VCaP (cell line): ENCODE results near the gene PPP2R2C.

Experiments
- H3K27ac ChIP-seq: fragments of 450-650 bp; 2 replicates; pipeline ENCODE4 v1.5.1; 2017
- CTCF ChIP-seq: fragments of 450-650 bp; conservative IDR thresholded peaks from 2 replicates; pipeline ENCODE4 v1.5.1; 2017; ENCODE audit warnings: mild to moderate bottlenecking, moderate library complexity

PPP2R2C gene

GRCh38 chr4:6316461-6317003, 155.9 kb downstream of the PPP2R2C start:
- TF ChIP-seq CTCF = no peak

DNA sequence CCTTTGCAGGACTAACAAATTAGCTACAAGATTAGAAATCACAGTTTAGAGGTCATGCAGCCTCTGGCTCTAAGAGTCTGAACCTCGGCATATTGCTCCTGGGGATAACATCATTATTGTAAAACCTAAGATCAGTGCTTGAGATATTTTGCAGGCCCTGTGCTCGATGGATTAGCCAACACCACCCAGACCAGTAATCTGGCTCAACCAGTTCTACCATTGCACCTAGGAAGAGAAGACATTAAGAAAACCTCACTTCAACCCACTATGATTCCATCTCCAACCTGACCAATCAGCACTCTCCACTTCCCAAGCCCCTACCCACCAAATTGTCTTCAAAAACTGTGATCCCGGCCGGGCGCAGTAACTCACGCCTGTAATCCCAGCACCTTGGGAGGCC, 159.2 kb downstream of the PPP2R2C start:
- no peak overlapping the region for H3K27ac ChIP-seq

More at GRCh38 chr4:6316461-6317003, 155.9 kb downstream of the PPP2R2C start:
- no peak overlapping the region for H3K27ac ChIP-seq

GRCh38 chr4:6309777-6310176, 162.6 kb downstream of the PPP2R2C start:
- H3K27ac ChIP-seq = peak overlapping the region; percentile 51; the same call in 1 of the 2 replicates

More for the DNA sequence above, 159.2 kb downstream of the PPP2R2C start:
- TF ChIP-seq CTCF = no peak

DNA sequence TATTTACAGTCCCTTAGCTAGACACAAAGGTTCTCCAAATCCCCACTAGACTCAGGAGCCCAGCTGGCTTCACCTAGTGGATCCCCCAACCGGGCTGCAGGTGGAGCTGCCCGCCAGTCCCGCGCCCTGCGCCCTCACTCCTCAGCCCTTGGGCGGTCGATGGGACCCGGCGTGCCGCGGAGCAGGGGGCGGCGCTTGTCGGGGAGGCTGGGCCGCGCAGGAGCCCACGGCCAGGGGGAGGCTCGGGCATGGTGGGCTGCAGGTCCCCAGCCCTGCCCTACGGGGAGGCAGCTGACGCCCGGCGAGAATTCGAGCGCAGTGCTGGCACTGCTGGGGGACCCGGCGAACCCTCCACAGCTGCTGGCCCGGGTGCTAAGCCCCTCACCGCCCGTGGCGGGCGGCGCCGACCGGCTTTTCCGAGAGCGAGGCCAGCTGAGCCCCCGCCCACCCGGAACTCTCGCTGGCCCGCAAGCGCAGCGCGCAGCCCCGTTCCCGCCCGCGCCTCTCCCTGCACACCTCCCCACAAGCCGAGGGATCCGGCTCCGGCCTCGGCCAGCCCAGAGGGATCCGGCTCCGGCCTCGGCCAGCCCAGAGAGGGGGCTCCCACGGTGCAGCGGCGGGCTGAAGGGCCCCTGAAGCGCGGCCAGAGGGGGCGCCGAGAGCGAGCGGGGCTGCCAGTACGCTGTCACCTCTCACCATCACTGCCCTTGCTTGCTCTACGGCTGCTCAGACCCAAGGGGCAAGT, 163.3 kb downstream of the PPP2R2C start:
- peak overlapping the region; percentile 51; the same call in 1 of the 2 replicates for H3K27ac ChIP-seq
- no peak for TF ChIP-seq CTCF

More at GRCh38 chr4:6309777-6310176, 162.6 kb downstream of the PPP2R2C start:
- TF ChIP-seq CTCF = no peak

DNA sequence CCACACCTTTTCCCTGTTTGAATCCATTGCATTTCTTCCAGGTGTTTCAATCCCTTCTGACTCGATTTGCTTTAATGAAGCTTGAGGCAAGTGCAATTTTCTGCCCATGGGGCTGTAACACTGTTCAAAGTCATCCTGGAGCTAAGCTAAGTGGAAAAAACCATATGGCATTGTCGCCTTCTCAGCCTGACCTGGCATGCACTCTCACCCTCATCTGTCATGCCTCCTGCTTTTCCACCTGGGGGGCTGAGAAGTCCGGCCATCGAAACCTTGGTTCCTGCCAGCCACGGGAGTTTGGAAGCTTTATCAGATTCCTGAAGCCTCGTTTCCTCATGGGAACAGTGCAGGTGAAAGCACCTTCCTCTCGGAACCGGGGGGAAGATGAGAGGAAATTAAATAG, 164.5 kb downstream of the PPP2R2C start:
- no peak for TF ChIP-seq CTCF
- H3K27ac ChIP-seq = no peak overlapping the region

DNA sequence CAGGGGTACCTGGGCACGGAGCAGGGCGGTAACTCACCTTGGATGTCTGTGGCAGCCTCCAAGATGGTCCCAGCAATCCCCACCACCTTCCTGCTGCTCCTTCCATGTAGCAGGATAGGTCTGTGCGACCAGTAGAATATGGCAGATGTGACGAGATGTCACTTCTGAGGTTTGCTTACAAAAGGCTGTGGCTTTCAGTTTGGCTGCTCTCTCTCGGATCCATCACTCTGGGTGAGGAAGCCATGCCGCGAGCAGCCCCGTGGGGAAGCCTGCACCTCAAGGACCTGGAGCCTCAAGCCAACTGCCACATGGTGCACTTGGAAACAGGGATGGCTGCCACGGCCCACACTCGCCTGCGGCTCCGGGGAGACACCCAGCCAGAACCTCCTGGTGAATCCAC, 165.2 kb downstream of the PPP2R2C start:
- TF ChIP-seq CTCF = no peak
- H3K27ac ChIP-seq = no peak overlapping the region

GRCh38 chr4:6306299-6306698, 166.1 kb downstream of the PPP2R2C start:
- TF ChIP-seq CTCF = no peak
- H3K27ac ChIP-seq = no peak overlapping the region
